ENCODE measurements around the gene SNAPIN. TPM values are rescaled to one million over a fixed set of nuclear protein-coding genes. Genes with fewer than 3 reads are reported as not detected.

SNAPIN gene
- total RNA-seq, 1 experiment from 2014 or later: 82.0 TPM

- TF ChIP-seq EZH2 (IDR thresholded peaks at IDR 0.05; ENCODE audit: low read length, unreplicated experiment) (no peak), EZH2phosphoT487 (IDR thresholded peaks at IDR 0.05; ENCODE audit: borderline replicate concordance, low read length) (no peak)
- TF ChIP-seq, protein P1, sequence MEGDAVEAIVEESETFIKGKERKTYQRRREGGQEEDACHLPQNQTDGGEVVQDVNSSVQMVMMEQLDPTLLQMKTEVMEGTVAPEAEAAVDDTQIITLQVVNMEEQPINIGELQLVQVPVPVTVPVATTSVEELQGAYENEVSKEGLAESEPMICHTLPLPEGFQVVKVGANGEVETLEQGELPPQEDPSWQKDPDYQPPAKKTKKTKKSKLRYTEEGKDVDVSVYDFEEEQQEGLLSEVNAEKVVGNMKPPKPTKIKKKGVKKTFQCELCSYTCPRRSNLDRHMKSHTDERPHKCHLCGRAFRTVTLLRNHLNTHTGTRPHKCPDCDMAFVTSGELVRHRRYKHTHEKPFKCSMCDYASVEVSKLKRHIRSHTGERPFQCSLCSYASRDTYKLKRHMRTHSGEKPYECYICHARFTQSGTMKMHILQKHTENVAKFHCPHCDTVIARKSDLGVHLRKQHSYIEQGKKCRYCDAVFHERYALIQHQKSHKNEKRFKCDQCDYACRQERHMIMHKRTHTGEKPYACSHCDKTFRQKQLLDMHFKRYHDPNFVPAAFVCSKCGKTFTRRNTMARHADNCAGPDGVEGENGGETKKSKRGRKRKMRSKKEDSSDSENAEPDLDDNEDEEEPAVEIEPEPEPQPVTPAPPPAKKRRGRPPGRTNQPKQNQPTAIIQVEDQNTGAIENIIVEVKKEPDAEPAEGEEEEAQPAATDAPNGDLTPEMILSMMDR (conservative IDR thresholded peaks at IDR 0.05; ENCODE audit: low read depth, low read length): no peak
- H3K4me2 ChIP-seq (ENCODE audit: low read length): peak within 1 kb of the TSS; percentile 88
- no peak within 1 kb of the TSS for H2AFZ ChIP-seq (ENCODE audit: low read length)
- H4K20me1 ChIP-seq (ENCODE audit: low read length): no peaks in the 10 kb centered on the region
- intact Hi-C loops (cut with micrococcal nuclease): loop anchor here (2.0 kb wide), 1 partner anchor 14 kb away; the partner anchor contains the start of gene S100A13
- H3K79me2 ChIP-seq (ENCODE audit: low read length): peaks cover 85% of the 10 kb centered on the region
- ATAC-seq (peak; percentile 32), DNase-seq (peak; percentile 95)
- ChIA-PET POLR2A (ENCODE audit: unreplicated experiment) (interaction anchor here (0.5 to 1.8 kb wide), 19 partner anchors 8 to 600 kb away, joined by 3 to 25 read pairs (median 4); partner anchors contain the start of genes CHTOP, S100A13 and S100A6), CTCF (interaction anchor here (0.5 to 2.6 kb wide), 8 partner anchors 14 to 934 kb away, joined by 3 to 17 read pairs (median 4); partner anchors contain the start of genes CHTOP and S100A13)
- peak within 1 kb of the TSS; percentile 97 for H3K9ac ChIP-seq (ENCODE audit: low read length)
- H3K27me3 ChIP-seq (ENCODE audit: low read length): no peaks in the 10 kb centered on the region
- H3K4me3 ChIP-seq (ENCODE audit: low read length): peak within 1 kb of the TSS; percentile 93
- H3K4me1 ChIP-seq (ENCODE audit: insufficient read depth, low read length): peaks cover 77% of the 10 kb centered on the region
- peak within 1 kb of the TSS; percentile 100 for H3K27ac ChIP-seq (ENCODE audit: low read length)
- H3K9me2 ChIP-seq (replicated peaks; ENCODE audit: low read length): no peaks in the 10 kb centered on the region
- peaks cover 27% of the 10 kb centered on the region for H3F3A ChIP-seq (ENCODE audit: low read length, unreplicated experiment)
- H3K9me3 ChIP-seq (ENCODE audit: low read length): no peaks in the 10 kb centered on the region
- no TSS peak for BruUV-seq (replicated peaks)
- peaks cover 10% of the 10 kb centered on the region for H3K36me3 ChIP-seq (ENCODE audit: low read depth, low read length)
Observed at GRCh38 chr1:153612755-153613331, 45.7 kb upstream of the SNAPIN start, which contains the start of gene S100A16. TSS of gene S100A16 (minus strand) at chr1:153613137. CDS start at chr1:153608151, 4,986 bp downstream.

DNA sequence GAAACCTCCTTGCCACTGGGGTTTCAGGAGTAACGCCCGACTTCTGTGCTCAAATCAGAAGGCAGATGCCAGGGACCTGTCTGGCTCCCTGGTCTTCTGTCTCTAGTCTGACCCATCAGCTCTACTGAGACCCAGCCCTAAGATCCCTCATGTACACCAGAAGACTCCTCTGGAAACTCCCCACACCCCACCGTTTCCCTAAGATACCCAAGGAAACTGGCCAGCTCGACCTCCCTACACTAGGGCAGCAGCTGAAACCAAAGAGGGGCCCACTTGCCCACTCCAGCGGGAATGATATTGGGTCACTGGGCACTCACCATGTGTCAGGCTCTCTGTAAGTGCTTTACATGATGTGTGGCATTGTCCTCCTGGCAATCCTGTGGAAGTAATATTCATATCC lies 45.1 kb upstream of the SNAPIN start:
- TF ChIP-seq, protein P1 (conservative IDR thresholded peaks at IDR 0.05; ENCODE audit: low read depth, low read length): no peak
- TF ChIP-seq EZH2phosphoT487 (IDR thresholded peaks at IDR 0.05; ENCODE audit: borderline replicate concordance, low read length) (no peak), EZH2 (IDR thresholded peaks at IDR 0.05; ENCODE audit: low read length, unreplicated experiment) (no peak)

More for the DNA sequence above, 45.1 kb upstream of the SNAPIN start:
- Histone ChIP-seq H3K4me1 (ENCODE audit: insufficient read depth, low read length) (peaks cover 74% of the 10 kb centered on the region), H3K27ac (ENCODE audit: low read length) (peak overlapping the region; percentile 100), H4K20me1 (ENCODE audit: low read length) (no peaks in the 10 kb centered on the region), H3F3A (ENCODE audit: low read length, unreplicated experiment) (peaks cover 27% of the 10 kb centered on the region), H3K4me3 (ENCODE audit: low read length) (peak overlapping the region; percentile 93), H3K27me3 (ENCODE audit: low read length) (no peaks in the 10 kb centered on the region), H3K9me2 (replicated peaks; ENCODE audit: low read length) (no peaks in the 10 kb centered on the region), H3K9me3 (ENCODE audit: low read length) (no peaks in the 10 kb centered on the region), H3K4me2 (ENCODE audit: low read length) (peak overlapping the region; percentile 88), H3K9ac (ENCODE audit: low read length) (peak overlapping the region; percentile 97), H3K36me3 (ENCODE audit: low read depth, low read length) (peaks cover 4% of the 10 kb centered on the region; the same call in 1 of the 2 replicates), H3K79me2 (ENCODE audit: low read length) (peaks cover 79% of the 10 kb centered on the region), H2AFZ (ENCODE audit: low read length) (no peak overlapping the region)
- no TSS peak for BruUV-seq (replicated peaks)
- DNase-seq (no peak), ATAC-seq (no peak)
- ChIA-PET POLR2A (ENCODE audit: unreplicated experiment) (interaction anchor here (0.5 to 1.8 kb wide), 13 partner anchors 9 to 362 kb away, joined by 3 to 25 read pairs (median 6); partner anchors contain the start of genes CHTOP, S100A13 and S100A6), CTCF (interaction anchor here (1.0 to 2.6 kb wide), 4 partner anchors 14 to 103 kb away, joined by 3 to 17 read pairs (median 11); partner anchors contain the start of genes CHTOP and S100A13)
- intact Hi-C loops (cut with micrococcal nuclease): loop anchor here (2.0 kb wide), 1 partner anchor 13 kb away; the partner anchor contains the start of gene S100A13

All from PC-3 (cell line).